Activated CD4-positive, alpha-beta memory T cell treated with anti-CD3 and anti-CD28 coated beads for 36 hours (primary cell): ENCODE data around the gene CBFA2T2. TPM values are rescaled to one million over a fixed set of nuclear protein-coding genes. Genes with fewer than 3 reads are reported as not detected.
A peak's percentile ranks its signal among the peaks of the same experiment; 100 is the strongest.

Experiments used
- CTCF ChIA-PET: fragments of 350-600 bp; sonication (Branson Sonifier 250); formaldehyde crosslinking; loops from one replicate; lab custom pipeline; 2021; ENCODE audit warnings: antibody characterized with exemption, inconsistent platforms; lab: Charles Lee
- POLR2A ChIA-PET: fragments of 350-600 bp; sonication (Branson Sonifier 250); formaldehyde crosslinking; loops from one replicate; lab custom pipeline; 2021; ENCODE audit warnings: antibody characterized with exemption; lab: Charles Lee
- DNase-seq: peaks from one replicate; pipeline ENCODE4 v3.0.0-alpha.2; 2020
- H3K27ac Mint-ChIP-seq: one replicate; pipeline ENCODE4 v1.8.0; 2021; ENCODE audit warnings: mixed read lengths
- H3K27me3 Mint-ChIP-seq: one replicate; pipeline ENCODE4 v1.8.0; 2021; ENCODE audit warnings: mixed read lengths
- H3K36me3 Mint-ChIP-seq: one replicate; pipeline ENCODE4 v1.8.0; 2021; ENCODE audit warnings: mixed read lengths
- H3K4me1 Mint-ChIP-seq: one replicate; pipeline ENCODE4 v1.8.0; 2021; ENCODE audit warnings: low read depth, mixed read lengths
- H3K4me3 Mint-ChIP-seq: one replicate; pipeline ENCODE4 v1.8.0; 2021; ENCODE audit warnings: mild to moderate bottlenecking, mixed read lengths
- H3K9me3 Mint-ChIP-seq: one replicate; pipeline ENCODE4 v1.8.0; 2021; ENCODE audit warnings: mixed read lengths
- intact Hi-C: fragments of 100-400 bp; cut with micrococcal nuclease; formaldehyde crosslinking; loops from one replicate; pipeline ENCODE4 v1.15.1; 2023
- total RNA-seq, 2 experiments: library from RNA; stranded (reverse); gene quantifications; one replicate each; pipeline ENCODE4 v1.2.3, GENCODE V29; 2021

CBFA2T2 gene
- total RNA-seq, 2 experiments from 2014 or later, result 10.9 to 12.9 TPM

- ChIA-PET CTCF (interaction anchor here (2.5 kb wide), 1 partner anchor 215 kb away, joined by 7 read pairs; no protein-coding TSS in a partner anchor), POLR2A (interaction anchor here (1.2 to 1.3 kb wide), 2 partner anchors 8 to 10 kb away, joined by 3 to 4 read pairs; no protein-coding TSS in a partner anchor)
- Mint-ChIP-seq H3K27me3 (no peaks in the 10 kb centered on the region), H3K9me3 (no peaks in the 10 kb centered on the region), H3K36me3 (peaks cover 14% of the 10 kb centered on the region), H3K4me1 (peaks cover 35% of the 10 kb centered on the region), H3K27ac (no peak overlapping the region), H3K4me3 (peak overlapping the region; percentile 76)
- DNase-seq, result no peak
- intact Hi-C loops, result no loop called here
Measured at GRCh38 chr20:33672426-33673113, 182.7 kb downstream of the CBFA2T2 start.

GRCh38 chr20:33673114-33673409 is 183.2 kb downstream of the CBFA2T2 start:
- POLR2A ChIA-PET, result interaction anchor here (1.2 to 1.3 kb wide), 2 partner anchors 9 to 10 kb away, joined by 3 to 4 read pairs; no protein-coding TSS in a partner anchor
- peaks cover 19% of the 10 kb centered on the region for H3K36me3 Mint-ChIP-seq
- peaks cover 36% of the 10 kb centered on the region for H3K4me1 Mint-ChIP-seq

GRCh38 chr20:33673410-33674293 is 183.8 kb downstream of the CBFA2T2 start:
- POLR2A ChIA-PET, result interaction anchor here (1.3 to 1.7 kb wide), 2 partner anchors 11 to 12 kb away, joined by 3 to 5 read pairs; no protein-coding TSS in a partner anchor
- intact Hi-C loops, result no loop called here

More at GRCh38 chr20:33673114-33673409, 183.2 kb downstream of the CBFA2T2 start:
- no peak for DNase-seq
- no peaks in the 10 kb centered on the region for H3K9me3 Mint-ChIP-seq
- intact Hi-C loops, result no loop called here
- no peak overlapping the region for H3K27ac Mint-ChIP-seq
- CTCF ChIA-PET, result no interaction called here
- peak overlapping the region; percentile 76 for H3K4me3 Mint-ChIP-seq
- no peaks in the 10 kb centered on the region for H3K27me3 Mint-ChIP-seq

GRCh38 chr20:33674294-33675135 is 184.6 kb downstream of the CBFA2T2 start, which contains the start of gene NECAB3:
Gene NECAB3 (minus strand): TSS chr20:33674428. CDS start chr20:33674352, 76 bp downstream.
- H3K36me3 Mint-ChIP-seq, result peaks cover 31% of the 10 kb centered on the region
- POLR2A ChIA-PET, result interaction anchor here (1.7 kb wide), 1 partner anchor 11 kb away, joined by 5 read pairs; no protein-coding TSS in a partner anchor
- intact Hi-C loops, result no loop called here
- H3K4me1 Mint-ChIP-seq, result peaks cover 39% of the 10 kb centered on the region
- H3K4me3 Mint-ChIP-seq, result peak within 1 kb of the TSS; percentile 76
- peak; percentile 73 for DNase-seq
- H3K27me3 Mint-ChIP-seq, result no peaks in the 10 kb centered on the region
- CTCF ChIA-PET, result interaction anchor here (2.4 kb wide), 1 partner anchor 8 kb away, joined by 9 read pairs; the partner anchor contains the start of gene ACTL10
- peak within 1 kb of the TSS; percentile 49 for H3K27ac Mint-ChIP-seq
- H3K9me3 Mint-ChIP-seq, result no peaks in the 10 kb centered on the region

More at GRCh38 chr20:33673410-33674293, 183.8 kb downstream of the CBFA2T2 start:
- H3K36me3 Mint-ChIP-seq, result peaks cover 23% of the 10 kb centered on the region
- no peaks in the 10 kb centered on the region for H3K9me3 Mint-ChIP-seq
- H3K4me1 Mint-ChIP-seq, result peaks cover 34% of the 10 kb centered on the region
- H3K4me3 Mint-ChIP-seq, result peak overlapping the region; percentile 76
- H3K27ac Mint-ChIP-seq, result peak overlapping the region; percentile 49
- CTCF ChIA-PET, result interaction anchor here (2.4 kb wide), 1 partner anchor 7 kb away, joined by 9 read pairs; the partner anchor contains the start of gene ACTL10
- no peak for DNase-seq
- H3K27me3 Mint-ChIP-seq, result no peaks in the 10 kb centered on the region

- H3K4me1 Mint-ChIP-seq, result peaks cover 48% of the 10 kb centered on the region
- intact Hi-C loops, result no loop called here
- H3K27ac Mint-ChIP-seq, result no peak overlapping the region
- peaks cover 33% of the 10 kb centered on the region for H3K36me3 Mint-ChIP-seq
- H3K27me3 Mint-ChIP-seq, result no peaks in the 10 kb centered on the region
- DNase-seq, result no peak
- CTCF ChIA-PET, result interaction anchor here (2.4 kb wide), 1 partner anchor 9 kb away, joined by 9 read pairs; the partner anchor contains the start of gene ACTL10
- POLR2A ChIA-PET, result interaction anchor here (1.7 kb wide), 1 partner anchor 10 kb away, joined by 5 read pairs; no protein-coding TSS in a partner anchor
- H3K9me3 Mint-ChIP-seq, result no peaks in the 10 kb centered on the region
- H3K4me3 Mint-ChIP-seq, result peak overlapping the region; percentile 53
Measured at GRCh38 chr20:33675136-33675959, 185.5 kb downstream of the CBFA2T2 start.

GRCh38 chr20:33676121-33676520 is 186.2 kb downstream of the CBFA2T2 start:
- POLR2A ChIA-PET, result no interaction called here
- Mint-ChIP-seq H3K4me3 (no peak overlapping the region), H3K27ac (no peak overlapping the region), H3K4me1 (peaks cover 56% of the 10 kb centered on the region), H3K36me3 (peaks cover 35% of the 10 kb centered on the region), H3K9me3 (no peaks in the 10 kb centered on the region), H3K27me3 (no peaks in the 10 kb centered on the region)
- intact Hi-C loops, result no loop called here
- CTCF ChIA-PET, result interaction anchor here (2.4 kb wide), 1 partner anchor 10 kb away, joined by 9 read pairs; the partner anchor contains the start of gene ACTL10
- no peak for DNase-seq

- intact Hi-C loops, result no loop called here
- H3K4me1 Mint-ChIP-seq, result peaks cover 63% of the 10 kb centered on the region
- no peak for DNase-seq
- H3K36me3 Mint-ChIP-seq, result peaks cover 35% of the 10 kb centered on the region
- no peaks in the 10 kb centered on the region for H3K27me3 Mint-ChIP-seq
- no peak overlapping the region for H3K4me3 Mint-ChIP-seq
- CTCF ChIA-PET, result no interaction called here
- POLR2A ChIA-PET, result interaction anchor here (0.7 kb wide), 1 partner anchor 10 kb away, joined by 3 read pairs; no protein-coding TSS in a partner anchor
- no peak overlapping the region for H3K27ac Mint-ChIP-seq
- H3K9me3 Mint-ChIP-seq, result no peaks in the 10 kb centered on the region
Measured at GRCh38 chr20:33676652-33677645, 187.1 kb downstream of the CBFA2T2 start.

GRCh38 chr20:33677991-33678702 is 188.3 kb downstream of the CBFA2T2 start:
- H3K9me3 Mint-ChIP-seq, result no peaks in the 10 kb centered on the region
- peaks cover 39% of the 10 kb centered on the region for H3K36me3 Mint-ChIP-seq
- H3K4me3 Mint-ChIP-seq, result no peak overlapping the region
- H3K27me3 Mint-ChIP-seq, result no peaks in the 10 kb centered on the region
- POLR2A ChIA-PET, result interaction anchor here (0.7 to 1.8 kb wide), 3 partner anchors 11 to 54 kb away, joined by 3 to 6 read pairs (median 3); partner anchors contain the start of genes ACTL10 and ZNF341
- DNase-seq, result no peak
- CTCF ChIA-PET, result interaction anchor here (1.9 to 3.8 kb wide), 2 partner anchors 11 to 14 kb away, joined by 6 to 42 read pairs; partner anchors contain the start of gene ACTL10
- intact Hi-C loops, result no loop called here
- peaks cover 67% of the 10 kb centered on the region for H3K4me1 Mint-ChIP-seq
- H3K27ac Mint-ChIP-seq, result peak overlapping the region; percentile 43
